GM21390 (cell line): ENCODE measurements around the gene CA14.
"Not testable (repeated sequence)": the region's sequence is repeated elsewhere in the genome, so short reads cannot be mapped to it uniquely, and the experiment has no call there.

ENCODE experiments used
- ATAC-seq: cut with Tn5 transposase; IDR thresholded peaks from one replicate; pipeline ENCODE4 v1.9.1; 2021; ENCODE audit not compliant: unreplicated experiment

The CA14 gene

GRCh38 chr1:150257624-150258585 is at the start of gene CA14:
TSS of gene CA14 (plus strand) at chr1:150257774. CDS start at chr1:150258129, 355 bp downstream.
- no peak for ATAC-seq

DNA sequence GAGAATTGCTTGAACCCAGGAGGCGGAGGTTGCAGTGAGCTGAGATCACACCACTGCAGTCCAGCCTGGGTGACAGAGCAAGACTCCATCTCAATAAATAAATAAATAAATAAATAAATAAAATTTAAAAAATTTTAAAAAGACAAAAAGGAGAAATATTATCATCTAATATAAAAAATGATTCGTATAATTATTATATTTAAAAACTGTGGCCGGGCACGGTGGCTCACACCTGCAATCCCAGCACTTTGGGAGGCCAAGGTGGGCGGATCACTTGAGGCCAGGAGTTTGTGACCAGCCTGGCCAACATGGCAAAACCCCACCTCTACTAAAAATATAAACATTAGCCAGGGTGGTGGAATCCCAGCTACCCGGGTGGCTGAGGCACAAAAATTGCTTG is 49.1 kb upstream of the CA14 start:
- not testable (repeated sequence) for ATAC-seq

DNA sequence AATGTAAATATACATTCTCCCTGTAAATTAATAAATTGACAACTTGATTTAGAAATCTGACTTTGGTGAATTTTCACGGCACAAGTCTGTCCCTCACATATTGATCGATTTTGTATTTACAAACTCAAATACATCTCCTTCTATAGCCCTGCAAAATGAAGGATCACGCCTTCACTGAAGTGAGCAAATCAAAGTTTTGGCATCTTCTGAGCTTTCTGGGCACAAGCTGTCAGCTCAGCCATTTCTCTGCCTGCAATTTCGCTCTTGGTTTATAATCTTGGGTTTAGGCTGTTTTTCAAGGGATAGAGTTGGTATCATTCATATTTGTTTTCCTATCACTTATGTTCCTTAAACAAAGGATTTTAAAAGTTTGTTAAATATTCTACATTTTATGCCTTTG is 47.5 kb upstream of the CA14 start:
- ATAC-seq: no peak

DNA sequence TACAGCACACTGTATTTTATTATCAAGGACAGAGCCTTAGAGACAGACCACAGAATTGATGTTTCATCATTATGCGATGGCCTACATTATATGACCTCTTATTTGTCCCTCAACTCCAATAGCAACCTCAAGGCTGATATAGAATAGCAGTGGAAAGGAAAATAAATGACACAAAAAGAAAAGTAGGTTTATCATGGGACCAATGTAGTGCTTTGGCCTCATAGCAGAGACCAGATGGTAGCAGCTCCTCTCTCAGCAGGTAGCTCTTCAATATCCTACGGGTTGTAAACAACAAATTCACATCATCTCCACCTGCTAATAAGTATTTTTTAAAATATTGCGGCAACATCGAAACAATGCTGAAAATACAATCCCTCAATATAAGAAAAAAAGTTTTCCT is 46.9 kb upstream of the CA14 start:
- ATAC-seq: no peak

GRCh38 chr1:150212070-150212469 is 45.5 kb upstream of the CA14 start:
- no peak for ATAC-seq

GRCh38 chr1:150213170-150214098 is 44.1 kb upstream of the CA14 start:
- ATAC-seq: peak; percentile 90

DNA sequence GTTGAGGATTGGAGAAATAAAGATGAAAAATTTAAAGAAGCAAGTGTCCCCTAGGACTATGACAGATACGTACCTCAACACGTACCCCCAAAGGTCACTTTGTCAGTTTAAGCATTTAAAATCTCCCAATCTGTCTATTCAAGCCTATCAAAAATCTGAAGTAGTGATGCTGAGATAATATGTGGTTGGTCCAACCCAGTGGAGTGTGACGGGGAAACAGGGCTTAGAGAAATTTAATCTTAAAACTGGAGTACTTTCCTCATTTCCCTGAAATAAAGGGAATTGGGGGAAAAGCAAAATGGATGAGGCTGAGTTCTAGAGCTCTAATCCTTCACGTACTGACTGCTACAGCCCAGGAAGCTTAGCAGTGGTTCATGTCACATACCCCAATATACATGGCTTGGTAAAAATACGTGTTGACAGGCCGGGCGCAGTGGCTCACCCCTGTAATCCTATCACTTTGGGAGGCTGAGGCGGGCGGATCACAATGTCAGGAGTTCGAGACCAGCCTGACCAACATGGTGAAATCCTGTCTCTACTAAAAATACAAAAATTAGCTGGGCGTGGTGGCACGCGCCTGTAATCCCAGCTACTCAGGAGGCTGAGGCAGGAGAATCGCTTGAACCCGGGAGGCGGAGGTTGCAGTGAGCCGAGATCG is 43.3 kb upstream of the CA14 start:
- peak; percentile 10 for ATAC-seq

DNA sequence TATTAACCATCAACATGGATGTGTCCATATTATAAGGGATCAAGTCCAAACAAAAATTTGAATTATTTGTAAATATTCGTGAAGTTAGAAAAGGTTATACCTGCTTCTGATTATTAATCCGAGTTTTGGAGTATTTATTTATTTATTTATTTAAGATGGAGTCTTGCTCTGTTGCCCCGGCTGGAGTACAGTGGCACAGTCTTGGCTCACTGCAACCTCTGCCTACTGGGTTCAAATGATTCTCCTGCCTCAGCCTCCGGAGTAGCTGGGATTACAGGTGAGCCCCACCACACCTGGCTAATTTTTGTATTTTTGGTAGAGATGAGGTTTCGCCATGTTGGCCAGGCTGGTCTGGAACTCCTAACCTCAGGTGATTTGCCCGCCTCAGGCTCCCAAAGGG is 41.7 kb upstream of the CA14 start:
- not testable (repeated sequence) for ATAC-seq

- ATAC-seq: no peak
Measured at GRCh38 chr1:150221552-150221951, 36.0 kb upstream of the CA14 start.

DNA sequence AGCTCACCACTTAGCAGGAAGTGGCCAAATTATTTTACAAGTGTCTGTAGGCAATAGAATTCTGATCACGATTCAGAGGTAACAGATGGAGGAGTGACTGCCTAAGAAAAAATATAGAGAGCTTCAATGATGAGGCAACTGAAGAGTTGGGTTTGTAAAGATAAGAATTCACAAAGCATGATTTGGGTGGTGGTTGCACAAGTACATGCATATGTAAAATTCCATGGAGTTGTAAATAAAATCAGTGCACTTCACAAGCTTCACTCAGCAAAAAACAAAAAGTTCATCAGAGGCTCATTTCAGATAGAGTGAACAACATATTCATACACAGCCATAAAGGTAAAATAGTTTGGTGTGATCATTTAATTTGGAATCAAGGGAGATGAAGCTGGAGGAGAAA is 32.6 kb upstream of the CA14 start:
- no peak for ATAC-seq

- ATAC-seq: no peak
Measured at GRCh38 chr1:150225546-150225945, 32.0 kb upstream of the CA14 start.

GRCh38 chr1:150226486-150226885 is 31.1 kb upstream of the CA14 start:
- no peak for ATAC-seq

DNA sequence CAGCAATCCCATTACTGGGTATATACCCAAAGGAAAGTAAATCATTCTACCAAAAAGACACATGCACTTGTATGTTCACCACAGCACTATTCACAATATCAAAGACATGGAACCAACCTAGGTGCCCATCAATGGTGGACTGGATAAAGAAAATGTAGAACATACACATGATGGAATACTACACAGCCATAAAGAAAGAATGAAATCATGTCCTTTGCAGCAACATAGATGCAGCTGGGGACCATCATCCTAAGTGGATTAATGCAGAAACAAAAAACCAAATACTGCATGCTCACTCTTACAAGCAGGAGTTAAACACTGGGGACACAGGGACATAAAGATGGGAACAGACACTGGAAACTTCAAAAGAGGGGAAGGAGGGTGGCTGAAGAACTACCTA is 30.3 kb upstream of the CA14 start:
- no peak for ATAC-seq

DNA sequence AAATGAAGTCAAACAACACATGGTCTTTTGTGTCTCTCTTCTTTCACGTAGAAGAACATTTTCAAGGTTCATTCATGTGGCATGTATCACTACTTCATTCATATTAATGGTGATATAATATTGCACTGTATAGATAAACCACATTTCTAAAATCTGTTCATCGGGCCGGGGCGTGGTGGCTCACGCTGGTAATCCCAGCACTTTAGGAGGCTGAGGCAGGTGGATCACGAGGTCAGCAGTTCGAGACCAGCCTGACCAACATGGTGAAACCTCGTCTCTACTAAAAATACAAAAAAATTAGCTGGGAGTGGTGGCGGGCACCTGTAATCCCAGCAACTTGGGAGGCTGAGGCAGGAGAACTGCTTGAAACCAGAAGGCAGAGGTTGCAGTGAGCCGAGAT is 29.3 kb upstream of the CA14 start:
- ATAC-seq: not testable (repeated sequence)

DNA sequence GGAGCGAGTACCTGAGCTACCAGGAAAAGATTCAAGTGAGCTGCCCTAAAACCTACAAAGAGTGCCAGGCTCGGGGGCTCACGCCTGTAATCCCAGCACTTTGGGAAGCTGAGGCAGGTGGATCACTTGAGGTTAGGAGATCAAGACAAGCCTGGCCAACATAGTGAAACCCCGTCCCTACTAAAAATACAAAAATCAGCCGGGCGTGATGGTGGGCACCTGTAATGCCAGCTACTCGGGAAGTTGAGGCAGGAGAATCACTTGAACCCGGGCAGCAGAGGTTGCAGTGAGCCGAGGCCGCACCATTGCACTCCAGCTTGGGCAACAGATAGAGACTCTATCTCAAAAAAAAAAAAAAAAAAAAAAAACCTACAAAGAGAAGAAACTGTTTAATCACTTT is 24.7 kb upstream of the CA14 start:
- not testable (repeated sequence) for ATAC-seq

DNA sequence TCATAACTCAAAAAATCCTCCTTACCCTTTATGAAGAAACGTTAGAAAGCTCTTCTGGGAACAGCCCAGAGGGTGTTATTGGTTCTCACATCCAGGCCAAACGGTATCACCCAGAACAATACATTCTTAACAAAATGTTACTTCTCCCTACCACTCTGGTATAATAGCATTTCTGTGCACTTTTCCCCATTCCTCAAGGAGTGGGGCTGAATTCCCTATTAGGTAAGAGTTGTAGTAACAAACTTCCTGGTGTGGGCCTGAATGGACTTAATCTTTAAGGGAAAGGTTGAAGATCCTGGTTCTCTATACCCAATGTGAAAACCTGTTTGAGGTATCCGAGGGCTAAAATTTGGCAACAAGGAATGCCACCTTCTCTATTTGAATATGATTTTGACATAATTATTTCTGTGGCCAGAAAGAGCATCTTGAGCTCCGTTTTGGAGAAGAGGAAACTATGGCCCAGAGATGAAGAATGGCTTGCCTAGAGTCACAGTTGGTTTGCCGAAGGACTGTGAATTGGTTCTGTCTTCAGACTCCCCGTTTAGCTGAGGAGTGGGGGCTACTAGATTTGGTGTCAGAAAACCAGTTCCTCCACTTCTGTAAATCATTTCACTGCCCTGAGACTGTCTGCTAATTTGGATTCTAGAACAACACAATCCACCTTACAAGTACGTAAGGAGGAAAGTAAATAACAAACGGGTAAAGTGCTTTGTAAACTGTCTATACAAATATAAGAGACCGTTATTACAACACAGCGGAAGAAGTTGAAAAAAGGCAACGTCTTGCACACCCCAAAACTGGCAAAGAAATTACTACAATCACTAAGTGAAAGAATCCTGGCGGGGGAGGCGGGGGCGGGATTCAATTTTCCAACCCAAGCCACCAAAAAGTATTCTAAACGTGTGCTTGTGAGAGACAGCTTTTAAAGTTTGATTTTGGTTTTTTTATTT is 23.9 kb upstream of the CA14 start:
- ATAC-seq: no peak

GRCh38 chr1:150234309-150234565 is 23.3 kb upstream of the CA14 start:
- ATAC-seq: no peak

DNA sequence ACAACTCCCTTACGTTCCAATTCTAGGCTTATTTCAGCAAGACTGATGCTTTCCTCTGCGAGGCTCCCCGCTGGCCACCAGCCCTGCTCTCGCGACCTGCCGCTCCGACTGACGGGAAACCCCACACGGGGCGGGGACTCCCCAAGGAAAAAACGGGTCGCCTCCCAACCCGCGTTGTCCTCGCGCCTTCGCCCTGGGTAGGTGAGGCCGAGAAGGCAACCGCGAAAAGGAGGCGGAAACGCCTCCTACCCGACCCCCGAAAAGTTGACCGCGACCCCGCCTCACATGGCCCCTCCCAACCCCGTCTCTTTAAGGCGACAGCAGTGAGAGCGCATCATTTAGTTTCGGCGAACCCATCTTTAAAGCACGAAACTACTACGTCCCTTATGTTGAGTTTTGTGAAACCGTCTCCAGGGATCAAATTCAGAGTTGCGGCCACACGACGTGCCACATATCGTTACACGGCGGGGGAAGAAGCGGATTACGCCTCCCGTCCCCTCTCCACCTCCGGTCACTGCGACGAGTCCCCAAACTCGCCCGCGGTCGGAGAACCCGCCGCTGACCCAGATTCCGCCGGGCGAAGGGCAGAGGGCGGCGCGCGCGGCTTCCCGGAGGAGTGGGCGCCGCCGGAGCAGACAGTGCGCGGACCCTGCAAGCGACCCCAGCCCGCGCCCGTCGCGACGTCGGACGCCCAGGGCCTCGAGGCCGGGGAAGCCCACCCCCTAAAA is 22.8 kb upstream of the CA14 start:
- peak; percentile 43 for ATAC-seq

GRCh38 chr1:150235294-150235851 is 22.2 kb upstream of the CA14 start:
- ATAC-seq: no peak
